ENCODE data around the gene PGRMC1. TPM values are rescaled to one million over a fixed set of nuclear protein-coding genes. Genes with fewer than 3 reads are reported as not detected.
"Not testable (repeated sequence)": the region's sequence is repeated elsewhere in the genome, so short reads cannot be mapped to it uniquely, and the experiment has no call there.

The PGRMC1 gene
- total RNA-seq, 1 donor from 2014 or later: 21.9 TPM

GRCh38 chrX:119288890-119289393 lies 52.9 kb downstream of the PGRMC1 start:
- DNase-seq (ENCODE audit: missing footprints) (no peak), ATAC-seq (no peak)
- intact Hi-C loops (cut with DNase I): no loop called here

DNA sequence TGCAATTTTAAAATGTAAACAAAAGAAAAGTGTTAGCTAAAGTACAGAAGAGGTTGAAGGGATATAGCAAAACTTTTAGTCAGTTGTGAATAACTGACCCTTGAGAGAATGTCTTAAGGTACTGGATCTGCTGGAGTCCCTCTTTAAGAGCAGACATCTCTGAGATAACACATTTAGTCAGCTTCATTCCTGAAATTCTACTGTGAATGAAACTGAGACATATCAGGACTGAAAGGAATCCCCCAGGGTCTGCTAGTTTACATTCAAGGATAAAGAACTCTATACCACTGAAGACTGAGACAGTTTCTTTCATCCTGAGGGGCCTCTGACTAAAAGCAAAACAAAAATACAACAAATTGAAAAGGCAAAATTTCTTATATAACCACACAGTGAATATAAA lies 54.4 kb downstream of the PGRMC1 start:
- DNase-seq (ENCODE audit: missing footprints) (no peak), ATAC-seq (no peak)
- intact Hi-C loops (cut with DNase I): no loop called here

- intact Hi-C loops (cut with DNase I); ATAC-seq; DNase-seq (ENCODE audit: missing footprints): not testable (repeated sequence)
These were observed 55.2 kb downstream of the PGRMC1 start for GRCh38 chrX:119291246-119291645.

- ATAC-seq (no peak), DNase-seq (ENCODE audit: missing footprints) (no peak)
- intact Hi-C loops (cut with DNase I): no loop called here
These were observed 56.4 kb downstream of the PGRMC1 start for GRCh38 chrX:119292445-119292844.

Other genes starting within 250 kb of the PGRMC1 start
- gene CT47C1, start 163.3 kb upstream of the PGRMC1 start, total RNA-seq: not detected
- gene KIAA1210, start 108.5 kb upstream of the PGRMC1 start, total RNA-seq: not detected
- 2.2 TPM for gene SLC25A43, start 163.1 kb downstream of the PGRMC1 start, total RNA-seq
- 168 TPM for gene SLC25A5, start 232.2 kb downstream of the PGRMC1 start, total RNA-seq

All from Right ventricle myocardium inferior (tissue), 1 donor.